ENCODE measurements around the gene ZC3H18.

DNA sequence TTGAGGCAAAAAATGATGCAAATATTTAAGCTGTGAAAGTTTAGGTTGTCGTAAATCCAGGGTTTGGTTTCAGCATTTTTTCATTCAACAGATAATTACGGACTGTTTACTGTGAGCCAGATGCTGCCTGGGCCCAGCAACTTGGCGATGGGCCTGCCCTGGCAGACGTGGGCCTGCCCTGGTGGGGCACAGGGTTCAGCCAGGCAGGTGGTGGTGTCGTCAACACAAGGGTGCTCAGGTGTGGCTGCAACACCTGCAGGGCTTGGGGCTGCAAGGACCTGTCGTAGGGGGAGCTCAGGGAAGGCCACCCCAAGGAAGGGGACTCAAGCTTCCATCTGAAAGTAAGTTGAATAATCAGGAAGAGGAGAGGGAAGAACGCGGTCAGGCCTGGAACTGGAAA, 15.1 kb downstream of the ZC3H18 start:
- TF ChIP-seq RAD21 (conservative IDR thresholded peaks at IDR 0.05) (no peak), POLR2AphosphoS5 (IDR thresholded peaks at IDR 0.05) (no peak), EZH2 (IDR thresholded peaks at IDR 0.05; ENCODE audit: borderline replicate concordance, insufficient read depth, low read length, poor library complexity, severe bottlenecking) (no peak), MXI1 (conservative IDR thresholded peaks at IDR 0.05; ENCODE audit: poor library complexity, severe bottlenecking) (no peak)
- TF ChIP-seq, protein P1, sequence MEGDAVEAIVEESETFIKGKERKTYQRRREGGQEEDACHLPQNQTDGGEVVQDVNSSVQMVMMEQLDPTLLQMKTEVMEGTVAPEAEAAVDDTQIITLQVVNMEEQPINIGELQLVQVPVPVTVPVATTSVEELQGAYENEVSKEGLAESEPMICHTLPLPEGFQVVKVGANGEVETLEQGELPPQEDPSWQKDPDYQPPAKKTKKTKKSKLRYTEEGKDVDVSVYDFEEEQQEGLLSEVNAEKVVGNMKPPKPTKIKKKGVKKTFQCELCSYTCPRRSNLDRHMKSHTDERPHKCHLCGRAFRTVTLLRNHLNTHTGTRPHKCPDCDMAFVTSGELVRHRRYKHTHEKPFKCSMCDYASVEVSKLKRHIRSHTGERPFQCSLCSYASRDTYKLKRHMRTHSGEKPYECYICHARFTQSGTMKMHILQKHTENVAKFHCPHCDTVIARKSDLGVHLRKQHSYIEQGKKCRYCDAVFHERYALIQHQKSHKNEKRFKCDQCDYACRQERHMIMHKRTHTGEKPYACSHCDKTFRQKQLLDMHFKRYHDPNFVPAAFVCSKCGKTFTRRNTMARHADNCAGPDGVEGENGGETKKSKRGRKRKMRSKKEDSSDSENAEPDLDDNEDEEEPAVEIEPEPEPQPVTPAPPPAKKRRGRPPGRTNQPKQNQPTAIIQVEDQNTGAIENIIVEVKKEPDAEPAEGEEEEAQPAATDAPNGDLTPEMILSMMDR (IDR thresholded peaks at IDR 0.05; ENCODE audit: poor library complexity, severe bottlenecking): no peak
- TF ChIP-seq, protein P2, sequence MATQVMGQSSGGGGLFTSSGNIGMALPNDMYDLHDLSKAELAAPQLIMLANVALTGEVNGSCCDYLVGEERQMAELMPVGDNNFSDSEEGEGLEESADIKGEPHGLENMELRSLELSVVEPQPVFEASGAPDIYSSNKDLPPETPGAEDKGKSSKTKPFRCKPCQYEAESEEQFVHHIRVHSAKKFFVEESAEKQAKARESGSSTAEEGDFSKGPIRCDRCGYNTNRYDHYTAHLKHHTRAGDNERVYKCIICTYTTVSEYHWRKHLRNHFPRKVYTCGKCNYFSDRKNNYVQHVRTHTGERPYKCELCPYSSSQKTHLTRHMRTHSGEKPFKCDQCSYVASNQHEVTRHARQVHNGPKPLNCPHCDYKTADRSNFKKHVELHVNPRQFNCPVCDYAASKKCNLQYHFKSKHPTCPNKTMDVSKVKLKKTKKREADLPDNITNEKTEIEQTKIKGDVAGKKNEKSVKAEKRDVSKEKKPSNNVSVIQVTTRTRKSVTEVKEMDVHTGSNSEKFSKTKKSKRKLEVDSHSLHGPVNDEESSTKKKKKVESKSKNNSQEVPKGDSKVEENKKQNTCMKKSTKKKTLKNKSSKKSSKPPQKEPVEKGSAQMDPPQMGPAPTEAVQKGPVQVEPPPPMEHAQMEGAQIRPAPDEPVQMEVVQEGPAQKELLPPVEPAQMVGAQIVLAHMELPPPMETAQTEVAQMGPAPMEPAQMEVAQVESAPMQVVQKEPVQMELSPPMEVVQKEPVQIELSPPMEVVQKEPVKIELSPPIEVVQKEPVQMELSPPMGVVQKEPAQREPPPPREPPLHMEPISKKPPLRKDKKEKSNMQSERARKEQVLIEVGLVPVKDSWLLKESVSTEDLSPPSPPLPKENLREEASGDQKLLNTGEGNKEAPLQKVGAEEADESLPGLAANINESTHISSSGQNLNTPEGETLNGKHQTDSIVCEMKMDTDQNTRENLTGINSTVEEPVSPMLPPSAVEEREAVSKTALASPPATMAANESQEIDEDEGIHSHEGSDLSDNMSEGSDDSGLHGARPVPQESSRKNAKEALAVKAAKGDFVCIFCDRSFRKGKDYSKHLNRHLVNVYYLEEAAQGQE (IDR thresholded peaks at IDR 0.05; ENCODE audit: borderline replicate concordance): no peak
